ENCODE results near the gene SAMD13.
"Not testable (repeated sequence)": the region's sequence is repeated elsewhere in the genome, so short reads cannot be mapped to it uniquely, and the experiment has no call there.

SAMD13 gene

DNA sequence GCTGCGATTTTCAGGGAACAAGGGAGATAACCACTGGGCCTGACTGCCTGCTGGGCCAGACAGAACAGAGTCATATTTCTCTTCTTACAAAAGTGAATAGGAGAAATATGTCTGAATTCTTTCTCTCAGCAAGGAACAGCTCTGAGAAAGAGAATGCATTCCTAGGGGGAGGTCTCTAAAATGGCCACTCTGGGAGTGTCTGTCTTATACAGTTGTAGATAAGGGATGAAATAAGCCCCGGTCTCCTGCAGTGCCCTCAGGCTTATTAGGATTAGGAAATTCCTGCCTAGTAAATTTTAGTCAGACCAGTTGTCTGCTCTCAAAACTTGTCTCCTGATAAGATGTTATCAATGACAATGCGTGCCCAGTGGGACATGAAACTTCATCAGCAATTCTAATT is 14.1 kb upstream of the SAMD13 start:
- DNase-seq, result not testable (repeated sequence)

DNA sequence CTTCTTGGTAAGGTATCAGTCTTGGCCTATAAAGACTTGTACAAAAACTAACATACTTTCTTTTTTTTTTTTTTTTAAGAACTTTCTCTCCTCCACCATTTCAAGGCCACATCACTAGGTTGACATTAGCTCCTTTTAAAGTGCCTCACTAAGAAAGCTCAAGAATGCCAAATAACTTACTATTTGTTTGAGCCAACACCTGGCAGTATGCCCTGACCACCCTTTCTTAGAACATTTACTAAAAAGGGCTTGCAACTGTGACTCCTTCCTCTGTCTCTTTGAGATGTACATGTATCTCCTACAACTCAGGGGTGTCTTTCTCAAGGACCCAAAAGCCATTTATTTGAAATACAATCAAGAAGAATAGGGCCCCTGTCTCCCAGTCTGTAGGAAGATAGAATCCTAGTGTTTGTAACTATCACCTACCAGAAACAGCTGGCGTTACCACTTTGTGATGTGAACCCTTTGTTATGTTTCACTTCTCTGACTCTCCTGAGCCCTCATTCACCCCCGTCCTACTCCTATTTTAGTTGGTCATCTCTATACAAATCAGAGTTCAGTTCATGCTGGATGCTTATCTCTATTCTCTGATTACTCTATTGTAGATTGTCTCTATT is 12.2 kb upstream of the SAMD13 start:
- no peak for DNase-seq

DNA sequence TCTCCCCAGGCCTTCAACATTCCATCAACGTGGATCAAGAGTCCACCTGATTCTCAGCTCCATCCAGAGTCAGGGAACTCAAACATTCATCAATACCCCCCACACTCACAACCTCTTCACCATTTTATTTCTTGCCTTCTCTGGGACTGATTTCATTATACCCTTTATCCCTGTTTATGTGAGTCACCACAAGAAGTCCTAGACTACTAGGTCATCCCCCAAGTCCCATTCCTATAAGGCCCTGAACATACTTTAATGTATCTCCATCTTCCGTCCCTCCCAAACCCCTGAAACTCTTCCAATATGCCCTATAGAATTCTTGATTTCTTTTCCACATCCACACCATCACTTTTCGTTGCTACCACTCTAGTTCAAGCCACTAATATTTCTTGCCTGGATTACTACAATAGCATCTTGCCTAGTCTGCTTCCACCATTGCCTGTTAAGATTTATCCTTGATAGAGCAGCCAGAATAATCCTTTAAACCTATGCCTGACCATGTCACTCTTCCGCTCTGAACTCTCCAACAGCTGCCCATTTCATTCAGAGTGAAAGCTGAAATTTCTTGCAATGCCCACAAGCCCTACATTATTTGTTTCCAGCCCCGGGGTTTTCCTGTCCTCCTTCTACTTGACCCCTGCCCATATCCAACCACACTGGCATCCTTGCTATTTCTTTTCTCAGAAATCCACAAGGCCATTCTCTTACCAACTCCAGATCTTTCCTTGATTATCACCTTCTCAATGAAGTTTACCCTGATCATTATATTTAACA is 9.4 kb upstream of the SAMD13 start:
- no peak for DNase-seq

DNA sequence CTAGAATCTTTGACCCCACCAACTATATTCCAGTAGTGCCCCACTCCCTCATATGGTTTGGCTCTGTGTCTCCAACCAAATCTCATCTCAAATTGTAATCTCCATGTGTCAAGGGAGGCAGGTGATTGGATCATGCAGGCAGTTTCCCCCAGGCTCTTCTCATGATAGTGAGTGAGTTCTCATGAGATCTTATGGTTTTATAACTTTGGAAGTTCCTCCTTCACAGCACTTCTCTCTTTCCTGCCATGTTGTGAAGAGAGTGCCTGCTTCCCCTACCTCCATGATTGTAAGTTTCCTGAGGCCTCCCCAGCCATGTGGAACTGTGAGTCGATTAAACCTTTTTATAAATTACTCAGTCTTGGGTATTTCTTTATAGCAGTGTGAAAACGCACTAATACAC is 7.7 kb upstream of the SAMD13 start:
- no peak for DNase-seq

DNA sequence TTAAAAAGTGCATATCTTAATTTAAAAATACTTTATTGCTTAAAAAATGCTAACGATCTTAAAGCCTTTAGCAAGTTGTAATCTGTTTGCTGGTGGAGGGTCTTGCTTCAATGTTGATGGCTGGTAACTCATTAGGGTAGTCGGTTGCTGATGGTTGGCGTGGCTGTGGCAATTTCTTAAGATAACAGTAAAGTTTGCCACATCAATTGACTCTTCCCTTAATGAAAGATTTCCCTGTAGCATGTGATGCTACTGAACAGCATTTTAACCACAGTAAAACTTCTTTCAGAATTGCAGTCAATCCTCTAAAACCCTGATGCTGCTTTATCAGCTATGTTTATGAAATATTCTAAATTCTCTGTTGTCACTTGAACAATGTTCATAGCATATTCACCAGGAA is 6.8 kb upstream of the SAMD13 start:
- no peak for DNase-seq

DNA sequence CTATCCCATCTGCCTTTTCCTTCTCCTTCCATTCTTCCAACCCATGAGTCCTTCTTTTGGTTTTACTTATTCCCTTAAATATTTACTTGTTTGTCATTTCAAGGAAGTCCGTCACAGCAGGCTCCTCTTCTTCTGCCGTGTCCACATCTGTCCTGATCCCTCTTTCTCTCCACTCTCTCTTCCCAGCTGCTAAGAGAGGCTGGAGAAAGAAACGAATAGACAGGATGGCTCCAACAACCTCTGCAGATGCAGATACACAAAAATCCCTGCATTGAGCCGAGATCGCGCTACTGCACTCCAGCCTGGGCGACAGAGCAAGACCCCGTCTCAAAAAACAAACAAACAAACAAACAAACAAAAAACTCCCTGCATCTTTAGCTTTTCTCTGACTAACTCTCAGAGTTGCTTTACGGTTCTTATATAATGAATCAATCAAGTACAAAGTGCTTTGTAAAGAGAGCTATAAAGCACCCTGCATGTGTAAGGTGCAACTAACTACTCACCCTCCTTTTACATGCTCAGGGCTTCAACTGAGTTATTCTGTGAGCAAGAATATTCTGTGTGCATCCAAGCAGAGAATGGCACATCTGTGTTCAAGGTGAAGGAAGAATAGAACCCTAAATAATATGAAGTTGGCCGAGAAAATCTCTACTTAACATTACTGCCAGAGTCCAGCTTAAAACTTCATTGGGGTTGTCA is 3.8 kb upstream of the SAMD13 start:
- DNase-seq, result no peak

DNA sequence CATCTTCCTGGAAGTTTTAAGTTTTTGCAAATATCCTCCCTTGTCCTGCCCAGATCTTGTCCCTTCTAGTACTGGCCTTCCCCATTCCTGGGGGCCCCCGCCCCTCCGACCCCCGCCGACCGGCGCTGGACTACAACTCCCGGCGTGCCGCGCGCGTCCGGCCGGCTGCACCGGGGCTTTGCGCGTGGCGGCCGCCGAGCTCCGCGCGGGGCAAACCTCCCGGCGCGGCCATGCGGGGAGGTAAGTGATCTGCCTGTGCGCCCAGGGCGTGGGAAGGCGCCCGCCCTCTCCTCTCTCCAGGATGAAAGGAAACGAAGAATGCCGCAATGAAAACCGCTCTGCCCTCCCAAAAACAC is 3.2 kb upstream of the SAMD13 start:
- DNase-seq, result no peak

DNA sequence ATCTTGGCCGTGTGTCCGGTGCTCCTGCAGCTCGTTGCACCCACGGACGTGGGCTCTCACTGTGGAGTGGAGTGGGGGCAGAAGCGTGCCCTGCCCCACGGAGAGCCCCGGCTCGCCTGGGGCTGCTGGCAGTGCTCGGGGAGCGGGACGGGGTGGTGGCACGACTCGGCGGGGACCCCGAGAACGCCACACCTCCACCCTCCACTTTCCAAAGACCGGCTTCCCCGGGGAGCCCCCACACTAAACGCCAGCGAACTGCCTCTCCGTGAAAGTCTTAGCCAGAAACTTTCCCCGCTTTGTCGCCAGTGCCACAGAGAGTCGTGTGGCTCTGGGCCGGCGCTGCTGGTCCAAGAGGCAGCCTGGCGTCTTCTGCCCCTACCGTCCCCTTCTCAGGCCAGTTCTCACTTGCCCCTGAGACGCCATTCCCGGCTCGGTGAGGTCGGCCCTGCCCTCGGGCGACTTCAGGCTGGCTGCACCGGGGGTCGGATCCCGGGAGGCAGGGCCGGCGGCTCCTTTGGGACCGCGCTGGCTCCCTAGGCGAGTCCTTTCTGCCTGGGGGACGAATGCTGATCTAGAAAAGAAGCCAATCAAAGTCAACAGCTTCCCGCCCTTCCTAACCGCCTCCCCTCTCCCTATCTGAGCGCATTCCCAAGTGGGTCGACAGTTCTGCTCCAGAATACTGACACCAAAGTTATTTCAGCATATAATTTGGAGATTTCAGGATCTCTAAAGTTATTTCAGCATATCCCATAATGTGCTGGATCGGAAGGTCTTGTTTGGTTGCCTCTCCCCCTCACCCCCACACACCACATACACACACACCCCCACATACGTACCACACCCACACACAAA is 2.6 kb upstream of the SAMD13 start:
- no peak for DNase-seq

DNA sequence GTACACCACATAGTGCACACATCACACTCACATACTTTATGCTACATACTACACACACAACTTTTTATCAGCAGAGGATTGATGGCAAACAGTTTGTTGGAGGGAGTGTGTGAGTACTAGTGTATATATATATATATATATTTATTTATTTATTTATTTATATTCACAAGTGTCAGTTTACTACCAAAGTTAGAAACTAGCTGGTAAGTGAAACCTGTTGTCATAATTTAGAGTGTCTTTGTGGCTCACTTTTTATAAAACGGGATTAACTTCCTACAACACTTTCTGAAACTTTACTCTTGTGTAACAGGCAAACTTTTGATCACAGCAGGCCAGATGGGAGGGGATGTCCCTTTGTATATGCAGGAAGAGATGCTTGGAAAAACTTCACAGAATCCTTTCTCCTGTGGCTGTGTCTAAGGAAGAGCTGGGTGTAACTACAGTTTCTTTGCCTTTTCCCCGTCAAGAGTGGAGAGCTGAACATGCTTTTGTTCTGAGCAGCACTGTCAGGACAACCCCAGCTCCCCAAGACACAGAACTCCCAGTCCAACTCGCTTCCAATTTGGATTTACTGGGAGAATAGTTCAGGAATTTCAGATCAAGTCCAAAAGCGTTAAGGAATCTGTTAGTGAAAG is 1.9 kb upstream of the SAMD13 start:
- DNase-seq, result no peak

DNA sequence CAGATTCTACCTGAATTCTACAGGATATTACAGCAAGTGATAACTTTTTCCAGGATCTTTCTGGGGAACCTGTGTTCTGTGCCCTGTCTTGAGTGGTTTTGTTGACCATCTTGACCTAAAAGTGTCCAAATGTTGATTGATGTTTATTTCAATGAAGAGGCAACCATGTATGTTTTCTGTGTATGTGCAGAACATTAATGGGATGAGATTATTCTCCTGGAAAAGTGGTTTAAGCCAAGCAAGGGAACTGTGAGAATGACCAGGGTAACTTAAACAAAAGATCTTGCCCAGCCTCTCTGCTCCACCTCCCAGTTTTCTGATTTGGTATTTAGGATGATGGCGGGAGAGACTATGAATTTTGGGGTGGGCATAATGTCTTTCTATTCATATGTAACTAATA is 1.0 kb upstream of the SAMD13 start:
- DNase-seq, result no peak

DNA sequence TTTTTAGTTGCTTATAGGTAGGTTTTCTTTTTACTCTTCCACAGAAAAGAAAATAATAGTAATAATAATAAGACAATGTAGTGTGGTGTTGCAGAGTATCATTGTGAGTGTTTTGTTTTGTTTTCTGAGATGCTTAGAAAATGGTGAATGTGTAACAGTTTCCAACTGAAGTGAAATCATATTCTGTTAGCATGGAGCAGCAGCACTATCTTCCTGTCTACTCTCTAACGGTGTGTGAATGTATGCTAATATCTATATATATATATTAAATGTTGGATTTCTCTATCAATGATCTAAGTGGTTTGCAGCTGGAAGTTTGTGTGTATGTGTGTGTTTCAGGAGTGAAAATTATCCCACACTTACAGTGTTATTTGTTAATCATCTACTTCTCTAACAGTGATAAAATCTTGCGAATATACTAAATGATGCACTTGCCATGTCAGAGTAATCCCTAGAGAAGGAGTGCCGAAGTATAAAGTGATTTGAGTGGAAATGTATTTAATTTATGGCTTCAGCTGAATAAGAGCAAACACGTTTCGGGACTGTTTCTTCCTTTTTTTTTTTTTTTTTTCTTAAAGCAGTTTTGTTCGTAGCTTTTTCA is 377 bp downstream of the SAMD13 start:
- DNase-seq, result no peak

DNA sequence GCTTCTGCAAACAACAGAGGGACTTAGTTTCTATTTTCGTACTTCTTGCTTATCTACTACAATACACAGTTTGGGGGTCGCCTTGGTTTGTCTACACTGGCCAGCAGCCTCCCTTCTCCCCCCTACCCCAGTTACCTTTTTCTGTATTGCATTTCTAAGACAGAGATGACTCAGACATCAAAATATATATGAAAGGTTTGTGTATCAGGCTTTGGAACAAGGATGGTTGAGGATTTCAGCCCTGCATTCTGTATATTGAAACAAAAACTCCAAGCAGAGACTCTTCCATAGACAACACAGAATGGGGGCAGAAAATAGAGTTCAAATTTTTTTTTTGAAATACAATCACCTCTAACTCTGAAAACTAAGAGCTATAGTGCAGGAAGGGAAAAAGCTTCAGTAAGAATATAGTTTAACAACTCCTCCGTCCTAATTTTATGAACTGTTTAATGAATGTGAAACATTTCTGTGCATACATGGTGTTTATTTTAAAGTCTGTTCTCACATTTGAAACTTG is 1.9 kb downstream of the SAMD13 start:
- no peak for DNase-seq

DNA sequence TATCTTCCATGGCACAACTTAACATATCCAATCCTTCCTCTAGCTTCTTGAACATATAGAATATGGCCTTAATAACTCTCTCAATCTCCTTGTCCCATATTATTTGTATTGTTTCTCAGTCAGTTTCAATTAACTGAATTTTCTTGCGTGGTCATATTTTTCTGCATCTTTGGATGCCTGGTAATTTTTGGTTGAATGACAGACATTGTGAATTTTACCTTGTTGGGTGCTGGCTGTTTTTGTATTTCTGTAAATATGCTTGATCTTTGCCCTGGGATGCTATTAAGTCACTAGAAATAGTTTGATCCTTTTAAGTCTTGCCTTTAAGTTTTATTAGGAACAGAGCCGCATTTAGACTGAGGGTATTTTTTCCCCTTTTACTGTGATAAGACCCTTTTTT is 5.9 kb downstream of the SAMD13 start:
- DNase-seq, result no peak

DNA sequence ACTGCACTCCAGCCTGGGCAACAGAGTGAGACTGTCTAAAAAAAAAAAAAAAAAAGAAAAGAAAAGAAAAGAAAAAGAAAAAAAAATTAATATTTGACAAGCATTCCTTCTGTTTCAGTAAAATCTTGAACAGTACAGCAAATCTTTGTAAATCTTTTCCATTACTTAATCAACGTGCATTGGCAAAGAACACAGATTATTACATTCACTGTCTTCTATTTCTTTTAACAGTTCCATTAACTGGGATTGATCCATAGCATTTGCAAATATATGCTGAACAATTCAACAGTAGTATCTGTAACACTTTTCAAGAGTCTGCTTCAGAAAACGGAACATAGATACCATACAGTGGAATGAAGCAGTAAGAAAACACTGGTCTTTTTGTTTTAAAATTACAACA is 9.8 kb downstream of the SAMD13 start:
- no peak for DNase-seq

DNA sequence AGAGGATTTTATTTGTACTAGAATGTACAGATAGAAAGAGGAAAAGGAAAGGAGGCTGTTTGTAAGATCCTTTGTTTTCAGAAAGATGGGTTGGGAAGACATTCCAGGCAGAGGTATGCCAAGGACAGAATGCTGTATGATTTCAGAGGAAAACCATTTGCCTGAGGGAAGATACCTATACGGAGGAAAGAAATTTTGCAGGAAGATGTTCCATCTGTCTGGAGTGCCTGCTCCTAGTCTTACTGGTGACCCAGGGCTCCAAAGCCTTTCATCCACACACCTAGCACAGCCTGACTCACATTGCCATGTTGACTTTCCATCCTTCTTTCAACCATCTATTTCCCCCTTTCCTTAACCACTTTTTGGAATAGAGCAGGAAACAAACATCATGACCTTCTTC is 18.2 kb downstream of the SAMD13 start:
- DNase-seq, result no peak

DNA sequence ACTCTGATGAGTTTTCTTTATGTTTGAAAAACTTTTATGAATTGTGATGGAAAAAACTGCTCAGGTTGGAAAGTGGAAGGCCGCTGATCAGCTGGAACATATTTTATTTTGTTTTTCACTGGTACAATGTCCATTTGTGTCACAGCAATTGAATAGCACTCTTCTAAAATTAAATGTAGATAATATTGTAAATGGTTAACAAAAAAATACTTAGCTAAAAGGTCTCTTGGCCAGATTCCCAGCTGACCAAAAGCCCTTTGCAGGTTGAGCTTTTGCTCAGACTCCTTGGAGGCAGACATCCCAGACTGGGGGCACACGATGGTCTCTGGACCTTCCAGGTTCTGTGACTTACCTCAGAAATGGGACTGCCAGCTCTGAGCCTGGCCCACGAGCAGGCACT is 26.3 kb downstream of the SAMD13 start:
- DNase-seq, result no peak

DNA sequence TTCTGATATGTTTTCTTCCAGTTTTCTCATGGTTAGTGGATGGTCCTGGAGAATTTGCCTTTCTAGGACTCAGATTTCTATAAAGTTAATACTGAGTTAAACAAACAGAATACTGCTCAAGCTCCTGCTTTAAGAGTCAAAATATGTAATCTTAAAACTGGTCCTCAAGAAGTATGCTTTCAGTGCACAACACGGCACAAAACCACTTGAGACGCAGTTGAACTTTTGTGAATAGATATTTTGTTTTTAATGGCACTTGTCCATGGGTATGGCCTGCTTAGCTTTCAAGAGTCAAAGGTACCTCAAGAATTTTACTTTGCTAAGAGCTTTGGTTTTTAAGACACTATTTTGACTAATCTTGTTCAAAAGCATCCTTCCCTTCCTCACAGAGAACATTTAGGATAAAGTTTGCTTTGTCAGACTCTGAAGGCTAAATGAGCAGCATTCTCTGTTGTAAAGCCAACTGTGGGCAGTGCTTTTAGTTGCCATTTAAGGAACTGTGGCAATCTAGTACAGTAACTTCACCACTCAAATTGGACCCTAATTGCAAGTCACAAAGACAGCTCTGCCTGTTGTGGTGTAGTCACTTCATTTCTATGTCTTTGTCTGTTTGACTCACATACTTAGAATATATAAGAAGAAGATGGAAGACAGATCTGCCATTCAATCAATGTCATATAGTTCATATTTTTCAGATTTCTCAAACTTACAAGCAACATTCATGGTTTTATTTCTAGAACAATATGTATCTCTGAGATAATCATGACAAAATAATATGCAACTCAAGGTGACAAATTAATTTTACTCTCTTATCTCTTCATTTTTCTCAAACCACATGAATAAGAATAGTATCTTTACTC is 28.8 kb downstream of the SAMD13 start:
- no peak for DNase-seq

DNA sequence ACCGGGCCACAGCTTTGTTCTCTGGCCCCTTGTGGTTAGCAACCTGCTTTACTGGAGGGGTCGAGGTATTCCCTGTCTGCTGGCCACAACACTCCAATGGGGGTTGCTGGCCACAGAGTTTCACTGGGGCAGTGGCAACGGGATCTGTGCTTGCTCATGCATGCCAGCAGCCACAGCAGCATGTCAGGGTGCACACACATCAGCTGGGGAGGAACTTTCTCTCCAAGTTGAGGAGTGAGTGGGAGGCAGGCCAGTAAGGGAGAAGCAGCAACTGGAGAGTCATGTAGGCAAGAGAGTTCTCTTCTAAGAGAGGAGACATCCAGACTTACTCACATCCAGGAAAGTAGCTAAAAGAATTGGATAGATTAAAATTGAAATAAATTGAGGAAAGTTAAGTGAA is 38.0 kb downstream of the SAMD13 start:
- DNase-seq, result no peak

DNA sequence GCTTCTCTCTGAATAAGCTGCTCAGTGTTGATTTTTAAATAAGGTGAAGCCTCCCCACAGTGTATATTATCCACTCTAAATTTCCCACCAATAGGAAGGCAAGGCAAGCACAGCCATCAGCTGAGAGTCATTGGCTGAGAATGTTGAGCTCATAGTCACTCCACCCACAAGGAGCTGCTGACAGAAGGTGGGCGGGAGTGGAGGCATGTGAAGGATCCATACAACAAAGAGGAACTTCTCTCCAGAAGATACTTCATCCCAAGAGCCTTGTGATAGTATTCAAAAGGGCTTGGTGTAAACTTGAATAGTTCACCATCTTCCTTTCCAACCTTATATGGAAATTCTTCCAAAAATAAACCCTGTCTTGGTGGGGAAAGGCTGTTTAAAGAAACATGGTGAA is 42.8 kb downstream of the SAMD13 start:
- no peak for DNase-seq

DNA sequence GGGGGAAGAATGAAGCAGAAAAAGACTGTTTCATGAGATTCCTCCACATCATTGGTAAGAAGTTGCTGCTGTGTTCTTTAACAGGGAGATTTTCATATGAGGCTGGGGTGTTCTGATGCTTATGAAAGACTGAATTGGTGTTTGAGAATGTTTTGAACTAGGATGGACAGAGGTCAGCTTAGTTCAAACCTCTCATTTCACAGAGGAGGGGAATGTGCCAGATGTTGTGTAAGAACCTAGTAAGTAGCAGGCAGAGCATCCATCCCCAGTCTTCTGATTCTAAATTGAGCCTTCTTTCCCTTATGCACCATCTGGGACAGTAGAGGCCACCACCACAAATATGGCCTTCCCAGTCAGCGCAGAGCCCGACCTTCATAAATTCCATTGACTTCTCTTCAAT is 43.7 kb downstream of the SAMD13 start:
- no peak for DNase-seq

DNA sequence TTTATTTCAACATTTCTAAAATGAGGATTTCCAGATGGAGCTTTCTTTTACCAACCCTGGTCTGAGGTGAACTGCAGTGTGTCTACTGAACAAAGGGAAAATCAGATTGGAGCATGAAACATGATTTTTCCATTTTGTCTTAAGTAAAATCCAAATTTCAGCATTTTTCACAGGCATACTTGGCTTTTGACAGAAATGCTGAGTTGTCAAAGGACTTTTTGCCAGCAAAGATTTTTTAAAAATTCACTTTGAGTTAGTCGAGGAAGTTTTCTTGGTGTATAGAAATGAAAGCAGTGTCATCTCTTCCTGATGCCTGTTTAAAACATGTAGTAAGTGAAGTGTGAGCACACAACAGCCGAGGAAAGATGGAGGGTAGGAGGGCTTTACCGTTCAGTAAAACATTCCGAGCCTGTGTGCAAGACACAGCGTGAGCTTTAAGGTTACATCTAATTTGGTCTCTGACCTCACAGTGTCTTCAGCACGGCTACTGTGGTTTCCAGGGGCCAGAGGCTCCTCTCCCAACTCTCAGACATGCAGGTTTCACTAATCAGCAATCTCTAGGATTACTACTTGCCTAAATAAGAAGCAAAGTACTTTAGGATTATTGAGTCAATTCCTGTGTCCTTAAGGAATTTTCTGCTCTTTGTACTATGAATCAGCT is 45.9 kb downstream of the SAMD13 start:
- DNase-seq, result no peak

Measured in NCI-H2081 treated with DMSO at 0.1 percent for 48 hours (cell line).